T-helper 1 cell treated with Interleukin-12 subunit alpha and Interleukin-12 subunit beta and Interleukin-4 antibody, amounts not matched to agents 30 ng/mL and 1 ng/mL, for 36 hours (primary cell): ENCODE data around the gene ACVR1B. TPM values are rescaled to one million over a fixed set of nuclear protein-coding genes. Genes with fewer than 3 reads are reported as not detected.

Source experiments
- intact Hi-C: fragments of 100-400 bp; cut with micrococcal nuclease; formaldehyde crosslinking; loops from one replicate; pipeline ENCODE4 v1.15.1; 2024
- total RNA-seq: library from RNA; stranded (reverse); gene quantifications from 2 replicates; pipeline ENCODE4 v1.2.3, GENCODE V29; 2022

The ACVR1B gene
- total RNA-seq, 1 donor from 2014 or later: 4.7 TPM

DNA sequence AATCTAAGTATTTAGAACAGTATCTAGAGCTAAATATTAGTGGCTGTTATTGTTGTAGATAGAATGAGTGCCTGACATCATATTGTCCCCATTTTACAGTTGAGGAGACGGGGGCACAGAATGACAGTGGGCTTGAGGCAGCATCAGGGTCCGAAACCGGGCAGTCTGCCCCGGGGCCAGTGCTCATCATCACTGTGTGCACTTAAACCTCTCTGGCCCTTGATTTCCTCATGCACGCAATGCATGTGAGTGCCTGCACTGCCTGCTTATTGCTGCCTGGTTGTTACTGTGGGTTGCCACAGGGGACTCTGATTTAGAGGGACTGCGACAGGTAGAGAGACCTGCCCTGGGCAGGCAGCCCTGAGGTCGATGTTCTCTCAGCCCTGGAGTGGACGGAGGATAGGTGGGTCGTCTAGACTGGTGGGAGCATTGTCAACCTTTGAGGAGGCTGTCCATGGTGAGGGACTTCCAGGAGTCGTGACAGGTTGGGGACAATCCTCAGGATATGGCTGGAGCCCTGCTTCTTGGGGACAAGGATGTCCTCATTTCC lies 34.4 kb upstream of the ACVR1B start:
- intact Hi-C loops: no loop called here

- intact Hi-C loops: no loop called here
These were observed 33.6 kb upstream of the ACVR1B start for GRCh38 chr12:51917746-51918453.

DNA sequence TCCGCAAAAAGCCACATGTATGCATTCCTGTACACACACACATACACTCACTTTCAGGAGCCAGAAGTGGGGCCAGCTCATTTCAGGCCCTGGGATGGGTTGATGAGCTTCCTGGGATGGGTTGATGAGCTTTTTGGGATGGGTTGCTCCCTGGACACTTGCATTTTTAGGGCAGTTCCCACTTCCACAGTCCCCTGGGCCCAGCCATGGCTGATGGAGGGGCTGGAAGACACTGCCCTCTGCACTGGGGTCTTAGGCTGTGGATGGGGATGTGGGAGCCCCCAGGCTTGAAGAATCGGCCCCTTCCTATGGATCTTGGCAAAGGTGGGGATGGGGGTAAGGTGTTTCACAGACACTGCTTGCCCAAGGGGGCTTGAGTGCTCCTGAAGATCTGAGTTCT lies 31.5 kb upstream of the ACVR1B start:
- intact Hi-C loops: no loop called here

DNA sequence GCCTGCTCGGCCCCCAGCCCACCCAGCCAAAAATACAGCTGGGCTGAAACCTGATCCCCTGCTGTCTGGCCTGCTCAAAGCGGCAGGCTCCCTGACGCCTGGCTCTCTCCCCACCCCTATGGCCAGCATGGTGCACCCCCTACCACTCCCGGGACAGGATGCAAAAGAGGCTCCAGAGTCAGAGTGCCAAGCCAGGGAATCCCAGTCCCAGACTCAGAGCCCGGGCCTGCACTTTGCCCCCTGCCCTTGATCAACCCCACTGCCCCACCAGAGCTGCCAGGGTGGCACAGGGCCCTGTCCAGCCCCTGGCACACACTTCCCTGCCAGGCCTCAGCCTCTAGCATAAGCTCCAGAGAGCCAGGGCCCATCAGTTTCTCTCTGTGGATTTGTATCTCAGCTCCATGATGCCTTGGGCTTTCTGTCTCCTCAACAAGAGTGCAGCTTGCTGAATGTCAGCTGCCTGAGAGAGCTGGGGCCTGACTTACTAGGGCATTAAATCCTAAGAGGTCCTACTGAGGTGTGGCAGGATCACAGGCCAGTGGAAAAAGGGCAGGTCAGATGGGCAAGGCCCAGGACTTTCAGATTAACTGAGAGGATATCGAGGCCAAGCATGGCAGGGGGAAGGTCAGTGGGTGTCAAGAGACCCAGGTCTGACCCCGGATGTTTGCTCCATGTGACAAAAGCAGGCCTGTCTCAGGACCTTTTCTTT lies 30.3 kb upstream of the ACVR1B start:
- intact Hi-C loops: no loop called here

- intact Hi-C loops: no loop called here
These were observed 29.4 kb upstream of the ACVR1B start for GRCh38 chr12:51922146-51922545.

DNA sequence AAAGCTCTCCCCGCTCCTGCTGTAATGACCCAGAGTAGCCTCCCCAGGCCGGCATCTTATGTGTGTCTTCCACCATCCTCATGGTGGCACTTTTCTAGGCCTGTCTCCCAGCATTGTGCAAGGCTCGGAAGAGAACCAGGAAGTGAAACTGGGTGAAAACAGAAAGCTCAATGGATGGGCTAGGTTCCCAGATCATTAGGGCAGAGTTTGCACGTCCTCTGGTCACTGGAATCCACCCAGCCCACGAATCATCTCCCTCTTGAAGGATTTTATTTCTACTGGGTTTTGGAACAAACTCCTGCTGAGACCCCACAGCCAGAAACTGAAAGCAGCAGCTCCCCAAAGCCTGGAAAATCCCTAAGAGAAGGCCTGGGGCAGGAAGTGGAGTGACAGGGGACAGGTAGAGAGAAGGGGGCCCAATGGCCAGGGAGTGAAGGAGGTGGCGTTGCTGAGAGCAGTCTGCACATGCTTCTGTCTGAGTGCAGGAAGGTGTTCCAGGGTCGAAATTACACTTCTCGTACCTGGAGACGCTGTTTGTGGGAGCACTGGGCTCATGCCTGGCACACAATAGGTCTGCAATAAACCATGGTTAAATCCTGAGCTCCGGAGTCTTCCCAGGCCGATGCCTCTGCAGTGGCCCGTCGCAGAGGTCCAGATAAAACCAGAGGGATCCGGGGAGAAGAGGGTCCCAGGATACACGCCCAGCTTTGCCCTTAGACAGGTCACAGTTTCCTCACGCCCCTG lies 28.6 kb upstream of the ACVR1B start:
- intact Hi-C loops: loop anchor here (1.0 kb wide), 1 partner anchor 502 kb away; no protein-coding TSS in a partner anchor

DNA sequence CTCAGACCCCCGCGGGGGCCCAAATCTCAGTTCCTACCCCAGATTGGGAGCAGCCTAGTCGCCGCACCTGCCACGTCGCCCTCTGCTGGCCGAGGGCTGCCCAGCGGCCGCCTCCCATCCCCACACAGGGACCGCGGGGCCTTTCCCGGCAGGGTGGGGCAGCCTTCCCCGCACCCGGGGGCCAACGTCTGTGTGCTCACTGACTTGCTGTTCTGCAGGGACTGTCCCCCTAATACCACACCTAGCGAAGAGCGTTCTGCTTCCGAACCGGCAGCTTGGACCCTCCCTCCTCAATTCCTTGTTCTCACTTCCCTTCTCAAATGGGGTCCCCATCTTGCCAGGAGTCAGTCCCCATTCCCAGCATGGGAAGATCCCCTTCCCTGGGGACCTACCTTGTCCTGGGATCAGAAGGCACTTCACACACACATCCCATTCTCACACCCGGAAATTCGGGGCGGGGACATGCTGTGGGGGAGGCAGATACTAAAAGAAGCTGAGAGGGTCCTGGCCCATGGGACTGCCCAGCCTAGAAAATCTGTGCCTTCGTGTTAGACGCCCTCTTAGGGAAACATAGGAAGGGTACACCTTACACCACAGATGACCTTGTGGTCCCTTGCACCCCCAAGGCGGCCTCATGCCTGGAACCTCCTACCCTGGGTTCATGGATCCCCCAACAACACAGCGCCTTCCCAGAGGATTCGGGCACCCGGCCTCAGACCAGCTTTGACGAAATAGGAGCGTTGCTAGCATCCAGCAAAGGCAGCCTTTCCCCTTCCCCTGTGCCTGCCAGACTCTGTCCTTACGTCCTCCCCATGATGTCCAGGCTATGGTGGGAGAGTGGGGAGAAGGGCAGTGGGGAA lies 27.8 kb upstream of the ACVR1B start:
- intact Hi-C loops: loop anchor here (1.0 kb wide), 1 partner anchor 502 kb away; no protein-coding TSS in a partner anchor

DNA sequence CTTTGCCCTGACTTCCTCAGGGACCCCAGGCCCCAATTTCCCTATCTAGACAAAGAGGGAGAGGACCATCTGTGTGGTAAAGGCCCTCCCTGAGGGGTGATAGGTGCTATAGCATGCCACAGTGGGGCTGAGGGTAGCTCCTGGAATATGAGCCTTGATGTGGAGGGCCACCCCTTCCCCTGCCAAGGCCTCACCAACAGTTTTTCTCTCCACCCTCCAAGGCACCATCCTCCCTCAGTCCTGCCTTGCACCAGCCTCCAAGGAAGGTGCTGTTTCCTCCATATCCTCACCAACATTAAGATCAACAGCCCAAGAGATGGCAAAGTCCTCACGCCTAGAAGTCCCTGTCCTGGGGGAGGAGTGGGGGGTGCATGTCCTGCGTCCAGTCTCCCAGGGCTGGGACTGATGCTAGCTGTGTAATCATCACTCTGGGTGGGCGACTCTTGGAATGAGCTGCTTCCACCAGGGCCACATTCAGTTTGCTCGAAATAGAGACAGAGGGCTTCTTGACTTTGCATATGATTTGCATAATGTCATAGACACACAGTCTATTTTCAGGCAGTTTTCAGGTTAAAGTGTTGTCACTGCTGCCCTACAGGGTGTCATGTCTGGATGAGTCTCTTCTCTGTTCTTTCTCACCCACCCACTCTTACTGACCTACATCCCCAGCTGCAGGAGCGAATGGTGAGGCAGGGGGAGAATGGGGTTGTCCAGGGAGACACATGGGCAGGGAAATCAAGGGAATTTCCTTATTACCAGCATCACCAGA lies 26.8 kb upstream of the ACVR1B start:
- intact Hi-C loops: no loop called here

GRCh38 chr12:51925346-51926063 lies 26.0 kb upstream of the ACVR1B start:
- intact Hi-C loops: loop anchor here (1.0 to 2.0 kb wide), 4 partner anchors 25 to 99 kb away; partner anchors contain the start of gene ACVR1B

- intact Hi-C loops: loop anchor here (1.0 to 2.0 kb wide), 4 partner anchors 25 to 99 kb away; partner anchors contain the start of gene ACVR1B
These were observed 25.4 kb upstream of the ACVR1B start for GRCh38 chr12:51926064-51926632.

- intact Hi-C loops: loop anchor here (1.0 to 2.0 kb wide), 4 partner anchors 24 to 98 kb away; partner anchors contain the start of gene ACVR1B
These were observed 24.8 kb upstream of the ACVR1B start for GRCh38 chr12:51926718-51927117.

DNA sequence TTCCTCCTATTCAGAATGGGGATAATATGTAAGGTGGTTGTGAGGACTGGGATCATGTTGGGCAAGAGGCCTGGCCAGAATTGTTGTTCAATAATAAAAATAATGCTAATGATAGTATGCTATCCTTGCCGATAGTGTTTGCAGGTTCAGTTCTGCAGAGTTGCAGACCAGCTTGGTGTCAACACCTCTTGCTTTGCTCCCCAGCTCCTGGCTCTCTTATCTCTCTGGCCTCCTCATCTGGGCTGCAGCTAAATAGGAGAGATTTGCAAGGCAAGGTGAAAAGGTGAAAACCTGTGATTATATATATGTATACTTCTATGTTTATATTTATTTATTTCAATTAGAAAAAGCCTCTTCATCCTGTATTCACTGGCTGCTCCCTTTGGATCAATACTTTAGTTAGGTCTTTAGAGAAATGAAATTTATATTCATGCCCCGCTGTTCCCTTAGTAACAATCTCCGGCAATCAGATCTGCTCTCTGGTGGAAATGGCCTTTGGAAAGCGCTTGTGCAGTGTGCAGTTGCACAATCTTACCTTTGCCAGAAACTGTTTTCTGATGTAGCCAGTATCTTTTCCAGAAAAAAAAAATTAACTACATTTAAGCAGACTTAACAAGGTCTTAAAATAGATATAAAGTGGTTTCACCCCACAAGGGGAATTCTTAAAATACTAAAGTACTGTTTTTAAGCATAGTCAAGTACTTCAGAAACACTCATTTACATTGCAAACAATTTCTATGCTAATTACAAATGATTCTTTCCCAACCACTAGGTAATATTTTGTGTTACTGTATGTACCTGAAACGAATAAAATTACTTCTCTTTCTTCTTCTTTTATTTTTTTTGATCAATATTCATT lies 19.1 kb upstream of the ACVR1B start:
- intact Hi-C loops: no loop called here

- intact Hi-C loops: no loop called here
These were observed 17.4 kb upstream of the ACVR1B start for GRCh38 chr12:51934080-51934479.

- intact Hi-C loops: no loop called here
These were observed 13.6 kb upstream of the ACVR1B start for GRCh38 chr12:51937926-51938325.

- intact Hi-C loops: no loop called here
These were observed 12.8 kb upstream of the ACVR1B start for GRCh38 chr12:51938726-51939125.

DNA sequence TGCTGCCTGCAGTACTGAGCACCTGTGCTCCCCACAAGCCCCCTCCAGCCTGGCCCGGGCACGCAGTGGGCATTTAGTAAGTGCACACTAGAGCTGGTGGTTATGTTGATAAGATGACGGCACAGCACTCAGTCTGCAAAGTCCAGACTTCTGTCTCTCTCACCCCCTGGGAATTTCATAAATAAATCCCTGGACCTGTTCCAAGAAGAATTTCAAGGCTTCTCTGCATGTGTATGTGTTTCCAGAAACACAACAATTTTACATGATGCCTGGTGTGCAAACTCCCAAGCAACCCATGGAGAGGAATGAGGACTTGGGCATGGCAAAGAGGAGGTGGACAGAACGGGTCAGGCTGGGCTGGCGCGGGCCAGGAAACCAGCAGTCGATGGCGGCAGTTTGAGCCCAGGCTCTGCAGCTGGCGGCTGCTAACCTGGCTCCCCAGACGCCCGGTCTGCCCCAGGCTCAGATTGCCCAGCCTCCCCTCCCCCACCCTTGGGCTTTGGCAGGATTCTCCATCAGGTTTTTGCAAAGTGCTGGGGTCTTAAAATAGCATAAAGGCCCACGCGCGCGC lies 10.4 kb upstream of the ACVR1B start:
- intact Hi-C loops: no loop called here

- intact Hi-C loops: no loop called here
These were observed 9.9 kb upstream of the ACVR1B start for GRCh38 chr12:51941604-51942003.

DNA sequence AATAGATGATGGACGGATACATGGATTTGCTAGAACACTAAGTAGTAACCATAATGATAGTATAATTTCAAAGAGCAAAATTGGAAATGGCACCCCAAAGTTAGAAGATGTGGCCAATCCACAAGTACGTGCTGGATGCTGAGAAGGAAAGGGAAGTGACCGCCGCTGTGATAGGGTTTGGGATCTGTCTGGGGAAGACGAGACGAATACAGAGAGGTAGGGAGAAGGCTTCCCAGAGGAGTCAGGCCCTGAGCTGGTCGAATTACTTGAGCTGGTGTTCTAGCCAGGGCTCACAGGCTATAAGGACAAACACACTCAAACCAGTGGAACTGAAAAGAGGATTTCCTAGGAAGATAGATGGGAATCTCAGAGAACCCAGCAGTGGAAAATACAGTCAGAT lies 9.4 kb upstream of the ACVR1B start:
- intact Hi-C loops: no loop called here
